Measurements from ENCODE around the gene ADH1C.
"Not testable (repeated sequence)": the region's sequence is repeated elsewhere in the genome, so short reads cannot be mapped to it uniquely, and the experiment has no call there.

ADH1C gene

GRCh38 chr4:99351487-99351886 lies 1.1 kb downstream of the ADH1C start:
- no peak for DNase-seq (ENCODE audit: extremely low read depth, low read depth)
- no peak for TF ChIP-seq CTCF (IDR thresholded peaks at IDR 0.05; ENCODE audit: low read depth, low read length)

GRCh38 chr4:99349338-99349737 lies 3.2 kb downstream of the ADH1C start:
- no peak for DNase-seq (ENCODE audit: extremely low read depth, low read depth)
- TF ChIP-seq CTCF (IDR thresholded peaks at IDR 0.05; ENCODE audit: low read depth, low read length), result no peak

GRCh38 chr4:99342624-99343023 lies 9.9 kb downstream of the ADH1C start:
- DNase-seq (ENCODE audit: extremely low read depth, low read depth), result not testable (repeated sequence)

- DNase-seq (ENCODE audit: extremely low read depth, low read depth), result no peak
- TF ChIP-seq CTCF (IDR thresholded peaks at IDR 0.05; ENCODE audit: low read depth, low read length), result no peak
These were observed 11.1 kb downstream of the ADH1C start for GRCh38 chr4:99341426-99341825.

GRCh38 chr4:99339172-99339571 lies 13.4 kb downstream of the ADH1C start:
- no peak for DNase-seq (ENCODE audit: extremely low read depth, low read depth)
- no peak for TF ChIP-seq CTCF (IDR thresholded peaks at IDR 0.05; ENCODE audit: low read depth, low read length)

- DNase-seq (ENCODE audit: extremely low read depth, low read depth), result no peak
- no peak for TF ChIP-seq CTCF (IDR thresholded peaks at IDR 0.05; ENCODE audit: low read depth, low read length)
These were observed 16.0 kb downstream of the ADH1C start for GRCh38 chr4:99336553-99336952.

- DNase-seq (ENCODE audit: extremely low read depth, low read depth), result no peak
- TF ChIP-seq CTCF (IDR thresholded peaks at IDR 0.05; ENCODE audit: low read depth, low read length), result no peak
These were observed 17.7 kb downstream of the ADH1C start for GRCh38 chr4:99334880-99335279.

- no peak for DNase-seq (ENCODE audit: extremely low read depth, low read depth)
- no peak for TF ChIP-seq CTCF (IDR thresholded peaks at IDR 0.05; ENCODE audit: low read depth, low read length)
These were observed 21.9 kb downstream of the ADH1C start for GRCh38 chr4:99330648-99331047.

Data from AG09319 (cell line).